MM.1S (cell line): ENCODE measurements around the gene TMEM108.

Experiments used
- DNase-seq: peaks from one replicate; pipeline ENCODE4 v3.0.0-alpha.2; 2015
- H2AFZ ChIP-seq: fragments of 300-600 bp; sonication (generic); 2 replicates; pipeline ENCODE4 v1.6.0; 2016; ENCODE audit warnings: antibody characterized with exemption, low read length
- H3F3A ChIP-seq: fragments of 300-600 bp; sonication (generic); 2 replicates; pipeline ENCODE4 v1.6.1; 2016; ENCODE audit warnings: mild to moderate bottlenecking, antibody characterized with exemption, low read length, moderate library complexity, mixed read lengths; ENCODE audit not compliant: insufficient read depth
- H3K27ac ChIP-seq: fragments of 300-600 bp; sonication (generic); 2 replicates; pipeline ENCODE4 v1.5.1; 2016; ENCODE audit warnings: mild to moderate bottlenecking, low read length
- H3K27me3 ChIP-seq: fragments of 300-600 bp; sonication (generic); replicated peaks from 2 replicates; pipeline ENCODE4 v1.6.0; 2016; ENCODE audit warnings: low read length; ENCODE audit not compliant: insufficient read depth
- H3K36me3 ChIP-seq: fragments of 300-600 bp; sonication (generic); replicated peaks from 2 replicates; pipeline ENCODE4 v1.6.1; 2016; ENCODE audit warnings: mild to moderate bottlenecking, low read length, mixed read lengths; ENCODE audit not compliant: insufficient read depth
- H3K4me1 ChIP-seq: fragments of 300-600 bp; sonication (generic); 2 replicates; pipeline ENCODE4 v1.6.1; 2016; ENCODE audit warnings: low read length, mixed read lengths
- H3K4me2 ChIP-seq: fragments of 300-600 bp; sonication (generic); 2 replicates; pipeline ENCODE4 v1.6.0; 2016; ENCODE audit warnings: low read depth, low read length
- H3K4me3 ChIP-seq: fragments of 300-600 bp; sonication (generic); 2 replicates; pipeline ENCODE4 v1.5.1; 2016; ENCODE audit warnings: low read length, mixed read lengths
- H3K79me2 ChIP-seq: fragments of 300-600 bp; sonication (generic); 2 replicates; pipeline ENCODE4 v1.6.1; 2016; ENCODE audit warnings: mixed run types, low read length, mixed read lengths
- H3K9ac ChIP-seq: fragments of 300-600 bp; sonication (generic); 2 replicates; pipeline ENCODE4 v1.6.1; 2016; ENCODE audit warnings: low read length, mixed read lengths
- H3K9me2 ChIP-seq: fragments of 300-600 bp; sonication (generic); replicated peaks from 2 replicates; pipeline ENCODE4 v1.6.1; 2016; ENCODE audit warnings: mild to moderate bottlenecking, low read length, mixed read lengths; ENCODE audit not compliant: insufficient read depth
- H3K9me3 ChIP-seq: fragments of 300-600 bp; sonication (generic); replicated peaks from 2 replicates; pipeline ENCODE4 v1.6.1; 2016; ENCODE audit warnings: mild to moderate bottlenecking, low read length, mixed read lengths; ENCODE audit not compliant: insufficient read depth
- H4K20me1 ChIP-seq: fragments of 300-600 bp; sonication (generic); 2 replicates; pipeline ENCODE4 v1.6.1; 2016; ENCODE audit warnings: mild to moderate bottlenecking, low read length, moderate library complexity, mixed read lengths; ENCODE audit not compliant: insufficient read depth
- CTCF ChIP-seq: fragments of 300-600 bp; sonication (generic); IDR thresholded peaks from 2 replicates; pipeline ENCODE4 v1.5.1; 2016; ENCODE audit warnings: antibody characterized with exemption, low read length, mixed read lengths
- EZH2 ChIP-seq: fragments of 300-600 bp; sonication (generic); optimal IDR thresholded peaks from 2 replicates; pipeline ENCODE3; 2017; ENCODE audit warnings: low read depth, mild to moderate bottlenecking, antibody characterized with exemption, low read length, mixed read lengths
- EZH2phosphoT487 ChIP-seq: fragments of 300-600 bp; sonication (generic); IDR thresholded peaks from 2 replicates; pipeline ENCODE4 v1.6.1; 2018; ENCODE audit warnings: antibody characterized with exemption, low read length

Gene TMEM108

GRCh38 chr3:133050891-133051290 lies 12.7 kb downstream of the TMEM108 start:
- Histone ChIP-seq H3K27me3 (no peaks in the 10 kb centered on the region), H3K4me3 (no peak overlapping the region), H3F3A (no peaks in the 10 kb centered on the region), H3K36me3 (no peaks in the 10 kb centered on the region), H3K9me3 (no peaks in the 10 kb centered on the region), H4K20me1 (no peaks in the 10 kb centered on the region), H3K9me2 (no peaks in the 10 kb centered on the region), H3K4me2 (no peak overlapping the region), H3K79me2 (no peaks in the 10 kb centered on the region), H3K4me1 (no peaks in the 10 kb centered on the region), H2AFZ (no peak overlapping the region), H3K27ac (no peak overlapping the region), H3K9ac (no peak overlapping the region)
- TF ChIP-seq EZH2 (no peak), CTCF (no peak), EZH2phosphoT487 (no peak)
- no peak for DNase-seq

GRCh38 chr3:133053532-133053931 lies 15.3 kb downstream of the TMEM108 start:
- no peaks in the 10 kb centered on the region for H3K27me3 ChIP-seq
- H2AFZ ChIP-seq: no peak overlapping the region
- H4K20me1 ChIP-seq: no peaks in the 10 kb centered on the region
- no peaks in the 10 kb centered on the region for H3K79me2 ChIP-seq
- H3K4me1 ChIP-seq: no peaks in the 10 kb centered on the region
- no peak overlapping the region for H3K27ac ChIP-seq
- no peak overlapping the region for H3K9ac ChIP-seq
- TF ChIP-seq EZH2: no peak
- no peak for TF ChIP-seq EZH2phosphoT487
- no peak for TF ChIP-seq CTCF
- H3K9me3 ChIP-seq: no peaks in the 10 kb centered on the region
- H3K4me3 ChIP-seq: no peak overlapping the region
- H3K4me2 ChIP-seq: no peak overlapping the region
- no peaks in the 10 kb centered on the region for H3K36me3 ChIP-seq
- no peak for DNase-seq
- H3F3A ChIP-seq: no peaks in the 10 kb centered on the region
- H3K9me2 ChIP-seq: no peaks in the 10 kb centered on the region

GRCh38 chr3:133054586-133054985 lies 16.4 kb downstream of the TMEM108 start:
- no peak overlapping the region for H2AFZ ChIP-seq
- H3K79me2 ChIP-seq: no peaks in the 10 kb centered on the region
- H3K27ac ChIP-seq: no peak overlapping the region
- no peaks in the 10 kb centered on the region for H4K20me1 ChIP-seq
- H3K9me2 ChIP-seq: no peaks in the 10 kb centered on the region
- no peak overlapping the region for H3K9ac ChIP-seq
- no peaks in the 10 kb centered on the region for H3F3A ChIP-seq
- H3K4me1 ChIP-seq: no peaks in the 10 kb centered on the region
- TF ChIP-seq EZH2phosphoT487: no peak
- no peak for TF ChIP-seq EZH2
- TF ChIP-seq CTCF: no peak
- no peak for DNase-seq
- H3K9me3 ChIP-seq: no peaks in the 10 kb centered on the region
- no peak overlapping the region for H3K4me3 ChIP-seq
- no peak overlapping the region for H3K4me2 ChIP-seq
- H3K27me3 ChIP-seq: no peaks in the 10 kb centered on the region
- no peaks in the 10 kb centered on the region for H3K36me3 ChIP-seq
